ENCODE data around the gene NCOA7.
"Not testable (repeated sequence)": the region's sequence is repeated elsewhere in the genome, so short reads cannot be mapped to it uniquely, and the experiment has no call there.

The NCOA7 gene

GRCh38 chr6:125804264-125804663, 13.5 kb downstream of the NCOA7 start:
- H3K4me1 ChIP-seq (ENCODE audit: control insufficient read depth in 1 of 2, insufficient read depth in 1 of 2, low read depth in 1 of 2, low read length in 1 of 2): peaks cover 13 to 37% of the 10 kb centered on the region in 2 experiments

GRCh38 chr6:125804866-125805425, 14.2 kb downstream of the NCOA7 start:
- H3K27ac ChIP-seq; H3K4me3 ChIP-seq (ENCODE audit: low read depth in 1 of 2, low read length in 1 of 2); H3K27me3 ChIP-seq; H3K36me3 ChIP-seq; H3K9me3 ChIP-seq: not testable (repeated sequence)
- H3K4me1 ChIP-seq (ENCODE audit: control insufficient read depth in 1 of 2, insufficient read depth in 1 of 2, low read depth in 1 of 2, low read length in 1 of 2): peaks cover 12 to 40% of the 10 kb centered on the region in 2 experiments

More at GRCh38 chr6:125804264-125804663, 13.5 kb downstream of the NCOA7 start:
- Histone ChIP-seq H3K9me3 (no peaks in the 10 kb centered on the region), H3K36me3 (peaks cover 6% of the 10 kb centered on the region), H3K27ac (peak overlapping the region; percentile 74), H3K27me3 (no peaks in the 10 kb centered on the region), H3K4me3 (ENCODE audit: low read depth in 1 of 2, low read length in 1 of 2) (no peak overlapping the region)
- no peak for TF ChIP-seq CTCF (IDR thresholded peaks at IDR 0.05)

- no peak for TF ChIP-seq CTCF (IDR thresholded peaks at IDR 0.05)
- Histone ChIP-seq H3K27ac (no peak overlapping the region), H3K9me3 (no peaks in the 10 kb centered on the region), H3K4me3 (ENCODE audit: low read depth in 1 of 2, low read length in 1 of 2) (no peak overlapping the region), H3K36me3 (peaks cover 6% of the 10 kb centered on the region), H3K27me3 (no peaks in the 10 kb centered on the region), H3K4me1 (ENCODE audit: control insufficient read depth in 1 of 2, insufficient read depth in 1 of 2, low read depth in 1 of 2, low read length in 1 of 2) (peaks cover 12 to 50% of the 10 kb centered on the region in 2 experiments)
These were observed 16.1 kb downstream of the NCOA7 start for GRCh38 chr6:125806813-125807212.

GRCh38 chr6:125807293-125807692, 16.5 kb downstream of the NCOA7 start:
- Histone ChIP-seq H3K27me3 (no peaks in the 10 kb centered on the region), H3K4me3 (ENCODE audit: low read depth in 1 of 2, low read length in 1 of 2) (no peak overlapping the region), H3K27ac (no peak overlapping the region), H3K36me3 (peaks cover 6% of the 10 kb centered on the region), H3K4me1 (ENCODE audit: control insufficient read depth in 1 of 2, insufficient read depth in 1 of 2, low read depth in 1 of 2, low read length in 1 of 2) (peaks cover 12 to 49% of the 10 kb centered on the region in 2 experiments), H3K9me3 (no peaks in the 10 kb centered on the region)
- no peak for TF ChIP-seq CTCF (IDR thresholded peaks at IDR 0.05)

- no peak for TF ChIP-seq CTCF (IDR thresholded peaks at IDR 0.05)
- Histone ChIP-seq H3K4me1 (ENCODE audit: control insufficient read depth in 1 of 2, insufficient read depth in 1 of 2, low read depth in 1 of 2, low read length in 1 of 2) (peaks cover 5 to 41% of the 10 kb centered on the region in 2 experiments), H3K4me3 (ENCODE audit: low read depth in 1 of 2, low read length in 1 of 2) (no peak overlapping the region), H3K27me3 (no peaks in the 10 kb centered on the region), H3K36me3 (peaks cover 6% of the 10 kb centered on the region), H3K27ac (no peak overlapping the region), H3K9me3 (no peaks in the 10 kb centered on the region)
These were observed 17.3 kb downstream of the NCOA7 start for GRCh38 chr6:125808060-125808459.

- H3K36me3 ChIP-seq: peaks cover 6% of the 10 kb centered on the region
- H3K4me3 ChIP-seq (ENCODE audit: low read depth in 1 of 2, low read length in 1 of 2): no peak overlapping the region
- no peak for TF ChIP-seq CTCF (IDR thresholded peaks at IDR 0.05)
- peaks cover 0 to 36% of the 10 kb centered on the region in 2 experiments for H3K4me1 ChIP-seq (ENCODE audit: control insufficient read depth in 1 of 2, insufficient read depth in 1 of 2, low read depth in 1 of 2, low read length in 1 of 2)
- no peaks in the 10 kb centered on the region for H3K27me3 ChIP-seq
- H3K27ac ChIP-seq: no peak overlapping the region
- H3K9me3 ChIP-seq: no peaks in the 10 kb centered on the region
These were observed 17.8 kb downstream of the NCOA7 start for GRCh38 chr6:125808591-125808990.

Measured in neutrophil (primary cell).